Measurements from ENCODE around the gene CAPN3.

CAPN3 gene

DNA sequence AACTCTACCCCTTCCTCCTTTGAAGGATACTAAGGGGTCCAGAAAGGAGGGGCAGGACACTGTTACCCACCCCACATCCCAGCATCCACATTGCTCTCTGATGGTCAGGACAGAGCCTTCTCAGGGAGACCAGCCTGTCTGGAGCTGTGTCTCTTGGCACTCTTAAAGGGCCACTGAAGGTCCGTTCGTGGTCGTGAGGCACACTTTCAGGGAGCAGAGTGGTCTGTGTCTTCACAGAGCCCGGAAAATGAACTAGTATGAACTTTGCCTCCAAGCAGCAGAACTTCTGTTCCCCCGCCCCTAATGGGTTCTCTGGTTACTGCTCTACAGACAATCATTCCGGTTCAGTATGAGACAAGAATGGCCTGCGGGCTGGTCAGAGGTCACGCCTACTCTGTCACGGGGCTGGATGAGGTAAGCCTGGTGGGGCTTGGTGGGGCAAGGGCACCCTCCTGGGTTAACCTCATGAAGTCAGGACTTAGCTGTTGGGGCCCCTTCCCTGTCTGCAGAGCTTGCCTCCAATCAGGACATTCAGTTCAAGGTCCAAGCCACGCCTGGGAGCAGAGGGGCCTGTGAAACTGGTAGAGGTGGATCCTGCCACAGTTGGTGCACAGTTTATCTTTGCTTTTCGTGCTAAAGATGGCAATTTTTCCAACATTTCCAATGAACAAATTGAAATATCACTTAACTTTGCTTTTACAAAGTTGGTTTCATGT lies 33.2 kb downstream of the CAPN3 start:
- no peak for DNase-seq (ENCODE audit: low read depth in 2 of 2, low spot score in 1 of 2)

GRCh38 chr15:42394106-42394505 lies 34.8 kb downstream of the CAPN3 start:
- DNase-seq (ENCODE audit: low read depth in 2 of 2, low spot score in 1 of 2), result no peak

- DNase-seq (ENCODE audit: low read depth in 2 of 2, low spot score in 1 of 2), result no peak
Observed at GRCh38 chr15:42395838-42396237, 36.5 kb downstream of the CAPN3 start.

- peak in 1 of 2 donors; percentile 4 for DNase-seq (ENCODE audit: low read depth in 2 of 2, low spot score in 1 of 2)
Observed at GRCh38 chr15:42401544-42402454, 42.5 kb downstream of the CAPN3 start.

GRCh38 chr15:42402455-42403205 lies 43.3 kb downstream of the CAPN3 start:
- DNase-seq (ENCODE audit: low read depth in 2 of 2, low spot score in 1 of 2), result no peak

DNA sequence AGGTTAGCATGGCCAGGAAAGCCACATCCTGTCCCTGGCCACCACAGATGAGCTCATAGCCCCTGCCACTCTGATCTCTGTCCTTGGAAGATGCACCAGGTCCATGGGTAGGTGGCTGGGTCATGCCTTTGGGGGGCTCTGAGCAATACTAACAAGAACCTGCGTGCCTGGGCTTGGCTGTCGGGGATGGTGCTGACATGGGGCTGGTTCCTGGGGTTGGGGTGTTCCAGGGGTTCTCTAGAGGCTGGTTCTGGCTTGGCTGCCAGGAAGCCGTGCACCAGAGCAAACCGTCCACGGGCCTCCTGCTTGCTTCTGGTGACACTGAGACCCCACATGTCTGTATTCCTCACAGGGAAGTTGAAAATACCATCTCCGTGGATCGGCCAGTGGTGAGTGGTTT lies 44.1 kb downstream of the CAPN3 start:
- no peak for DNase-seq (ENCODE audit: low read depth in 2 of 2, low spot score in 1 of 2)

DNA sequence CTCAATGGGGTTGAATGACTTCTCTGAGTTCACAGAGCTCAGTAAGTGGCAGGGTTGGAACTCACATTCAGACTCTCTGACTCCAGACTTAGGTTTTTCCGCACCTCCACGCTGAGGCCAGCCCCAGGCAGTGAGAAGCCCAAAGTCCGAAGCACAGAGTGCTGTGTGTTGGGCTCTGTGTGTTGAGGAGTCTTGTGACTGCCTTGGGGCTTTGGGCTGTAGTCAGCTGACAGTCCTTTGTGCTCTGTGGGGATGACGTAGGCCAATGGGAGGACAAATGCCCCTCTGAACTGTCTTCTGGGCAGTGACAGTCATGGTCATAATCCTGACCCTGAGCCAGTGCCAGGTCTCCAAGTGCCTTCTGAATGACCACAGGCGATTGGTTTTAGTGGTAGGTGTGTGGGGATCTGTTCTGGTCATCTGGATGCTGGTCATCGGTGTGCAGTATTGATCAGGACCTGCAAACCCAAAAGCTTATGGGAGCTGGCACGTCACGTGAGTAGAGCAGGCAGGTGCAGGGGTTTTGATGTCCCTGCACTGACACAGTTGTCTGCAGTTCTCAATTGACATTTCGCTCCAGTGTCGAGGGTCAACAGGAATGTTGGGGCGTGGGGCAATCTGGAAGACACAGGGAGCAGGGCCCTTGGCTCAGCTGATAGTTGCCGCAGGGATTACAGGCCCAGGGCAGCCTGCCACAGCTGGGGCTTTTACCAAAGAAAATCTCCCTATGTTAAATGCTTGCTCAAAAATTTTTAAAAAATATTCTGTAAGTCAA lies 45.3 kb downstream of the CAPN3 start:
- no peak for DNase-seq (ENCODE audit: low read depth in 2 of 2, low spot score in 1 of 2)

- DNase-seq (ENCODE audit: low read depth in 2 of 2, low spot score in 1 of 2), result no peak
Observed at GRCh38 chr15:42405863-42406482, 46.7 kb downstream of the CAPN3 start.

DNA sequence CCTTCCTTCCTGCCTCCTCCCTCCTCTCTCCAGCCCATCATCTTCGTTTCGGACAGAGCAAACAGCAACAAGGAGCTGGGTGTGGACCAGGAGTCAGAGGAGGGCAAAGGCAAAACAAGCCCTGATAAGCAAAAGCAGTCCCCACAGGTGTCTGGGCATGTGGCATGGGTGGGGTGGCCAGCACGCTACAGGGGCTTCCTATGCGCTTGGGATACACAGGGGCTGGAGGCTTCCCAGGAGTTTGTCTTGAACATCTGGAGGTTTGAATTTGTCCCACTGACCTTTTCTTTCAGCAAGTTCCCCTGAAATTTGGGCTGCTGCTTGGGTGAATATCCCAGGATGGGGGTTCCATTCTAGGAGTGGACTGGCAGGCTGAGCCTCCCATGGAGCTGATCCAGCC lies 48.9 kb downstream of the CAPN3 start:
- no peak for DNase-seq (ENCODE audit: low read depth in 2 of 2, low spot score in 1 of 2)

GRCh38 chr15:42409011-42409410 lies 49.7 kb downstream of the CAPN3 start:
- DNase-seq (ENCODE audit: low read depth in 2 of 2, low spot score in 1 of 2), result no peak

DNA sequence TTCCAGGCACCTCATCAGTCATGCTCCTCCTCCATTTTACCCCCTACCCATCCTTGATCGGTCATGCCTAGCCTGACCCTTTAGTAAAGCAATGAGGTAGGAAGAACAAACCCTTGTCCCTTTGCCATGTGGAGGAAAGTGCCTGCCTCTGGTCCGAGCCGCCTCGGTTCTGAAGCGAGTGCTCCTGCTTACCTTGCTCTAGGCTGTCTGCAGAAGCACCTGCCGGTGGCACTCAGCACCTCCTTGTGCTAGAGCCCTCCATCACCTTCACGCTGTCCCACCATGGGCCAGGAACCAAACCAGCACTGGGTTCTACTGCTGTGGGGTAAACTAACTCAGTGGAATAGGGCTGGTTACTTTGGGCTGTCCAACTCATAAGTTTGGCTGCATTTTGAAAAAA lies 52.6 kb downstream of the CAPN3 start:
- no peak for DNase-seq (ENCODE audit: low read depth in 2 of 2, low spot score in 1 of 2)

DNA sequence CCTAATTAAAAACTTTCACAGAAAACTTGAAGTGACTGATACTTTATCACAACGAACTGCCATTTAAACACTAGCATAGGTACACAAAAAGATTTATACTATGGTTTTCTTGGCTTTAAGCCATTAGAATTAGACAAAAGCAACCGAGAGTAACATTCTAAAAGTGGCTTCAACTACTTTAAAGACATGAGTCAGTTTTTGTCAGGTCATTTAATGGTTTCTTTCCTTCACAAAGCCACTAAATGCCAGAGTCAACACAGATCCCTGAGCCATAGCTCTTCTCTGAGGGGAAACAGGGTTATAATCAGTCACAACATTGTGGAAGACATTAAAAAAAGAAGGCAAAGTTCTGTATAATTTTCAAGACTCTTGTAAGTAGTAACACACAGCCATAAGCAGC lies 54.6 kb downstream of the CAPN3 start:
- DNase-seq (ENCODE audit: low read depth in 2 of 2, low spot score in 1 of 2), result no peak

GRCh38 chr15:42419369-42419768 lies 60.1 kb downstream of the CAPN3 start:
- no peak for DNase-seq (ENCODE audit: low read depth in 2 of 2, low spot score in 1 of 2)

- no peak for DNase-seq (ENCODE audit: low read depth in 2 of 2, low spot score in 1 of 2)
Observed at GRCh38 chr15:42421376-42421775, 62.1 kb downstream of the CAPN3 start.

- no peak for DNase-seq (ENCODE audit: low read depth in 2 of 2, low spot score in 1 of 2)
Observed at GRCh38 chr15:42427429-42428223, 68.3 kb downstream of the CAPN3 start.

DNA sequence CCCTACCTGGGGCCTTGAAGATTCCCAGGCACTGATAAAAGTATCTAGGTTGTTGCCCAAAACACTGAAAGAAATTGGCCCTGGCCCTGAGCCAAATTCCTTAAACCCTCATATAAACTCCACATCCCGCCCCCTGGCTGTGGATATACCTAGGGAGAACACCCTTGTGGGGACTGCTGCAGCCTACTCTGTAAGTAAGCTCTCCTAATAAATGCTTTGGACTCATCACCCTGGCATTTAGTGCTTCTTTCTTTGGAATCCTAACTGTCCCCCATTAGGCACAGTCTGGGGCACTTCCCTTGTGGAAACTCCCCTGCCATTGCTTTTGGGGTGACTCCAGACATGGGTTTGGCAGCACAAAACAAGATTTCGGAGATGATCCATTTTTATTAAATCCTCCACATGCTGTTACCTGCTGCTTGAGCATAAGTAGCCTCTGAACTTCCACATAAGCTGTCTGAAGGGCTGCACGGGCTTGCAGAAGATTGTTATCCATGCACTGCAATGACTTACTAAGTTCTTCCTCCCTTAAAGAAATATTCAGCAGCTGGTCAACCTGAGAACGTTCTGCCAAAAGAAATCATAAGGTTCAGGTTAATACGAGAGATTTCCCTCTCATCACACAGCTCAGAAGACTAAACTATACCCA lies 85.2 kb downstream of the CAPN3 start:
- no peak for DNase-seq (ENCODE audit: low read depth in 2 of 2, low spot score in 1 of 2)

GRCh38 chr15:42445551-42445950 lies 86.2 kb downstream of the CAPN3 start:
- DNase-seq (ENCODE audit: low read depth in 2 of 2, low spot score in 1 of 2), result no peak

DNA sequence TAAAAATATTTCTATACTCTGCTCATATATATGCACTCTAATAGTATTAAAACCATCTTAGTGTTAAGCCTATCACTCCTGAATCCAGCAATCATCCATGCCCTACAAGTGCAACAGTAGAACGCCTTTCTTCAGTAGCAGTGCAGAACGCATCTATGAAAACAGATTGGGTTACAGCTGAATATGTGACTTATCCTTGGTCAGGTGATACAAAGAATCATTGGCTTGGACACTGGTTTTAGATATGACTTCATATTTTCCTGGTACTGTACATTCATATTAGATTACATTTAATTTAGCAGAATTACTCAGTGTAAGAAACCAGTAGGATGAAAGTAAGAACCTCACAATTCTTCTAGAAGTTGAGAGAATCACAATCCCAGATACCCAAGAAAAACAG lies 88.3 kb downstream of the CAPN3 start:
- no peak for DNase-seq (ENCODE audit: low read depth in 2 of 2, low spot score in 1 of 2)

- no peak for DNase-seq (ENCODE audit: low read depth in 2 of 2, low spot score in 1 of 2)
Observed at GRCh38 chr15:42448281-42448680, 89.0 kb downstream of the CAPN3 start.
